ENCODE measurements around the gene LRRFIP1. TPM values are rescaled to one million over a fixed set of nuclear protein-coding genes. Genes with fewer than 3 reads are reported as not detected.

The LRRFIP1 gene
- total and polyA plus RNA-seq, 2 donors (not counting 3 experiments of a cell fraction or from before 2014, with no cell fraction given): 39.2 to 179 TPM

DNA sequence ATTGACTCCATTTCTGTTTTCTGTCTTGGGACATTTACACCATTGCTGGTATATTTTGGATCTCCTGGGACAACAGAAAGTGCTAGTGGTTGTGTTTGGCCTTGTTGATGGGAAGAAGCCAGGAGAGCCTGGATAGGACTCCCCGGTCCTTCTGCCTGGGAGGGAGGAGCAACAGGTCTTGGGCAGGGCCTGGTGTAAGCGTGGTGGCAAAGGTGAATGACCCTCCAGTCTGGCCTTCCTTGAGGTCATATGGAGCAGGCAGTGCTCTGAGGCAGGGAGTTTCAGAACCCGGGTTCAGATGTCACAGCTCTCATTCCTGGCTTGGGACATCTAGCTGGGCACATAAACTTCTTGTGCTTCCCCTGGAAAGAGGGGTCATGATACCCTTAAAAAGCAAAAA is 115.2 kb downstream of the LRRFIP1 start:
- dilution Hi-C loops (cut with MboI; ENCODE audit: extremely low pct_ligation_motif_present, low sequenced_read_pairs) (no loop called here), intact Hi-C loops (cut with micrococcal nuclease) (no loop called here)
- H3K36me3 ChIP-seq (ENCODE audit: control insufficient read depth in 2 of 2, extremely low read depth in 1 of 2, insufficient read depth in 2 of 2, low read length in 2 of 2): peaks cover 0 to 3% of the 10 kb centered on the region in 2 experiments
- CTCF ChIA-PET: interaction anchor here (0.9 to 6.6 kb wide), 10 partner anchors 10 to 171 kb away, joined by 3 to 207 read pairs (median 26); no protein-coding TSS in a partner anchor
- H3K4me2 ChIP-seq (ENCODE audit: insufficient read depth, low read length): no peak overlapping the region
- BruUV-seq (replicated peaks): no TSS peak
- peaks cover 21% of the 10 kb centered on the region for H3K4me1 ChIP-seq (ENCODE audit: control insufficient read depth, extremely low read depth, insufficient read depth, low read length)
- H3K9me1 ChIP-seq (replicated peaks; ENCODE audit: control insufficient read depth, extremely low read depth, insufficient read depth, low read length): no peaks in the 10 kb centered on the region
- H3K4me3 ChIP-seq (replicated peaks in 1 of 3; ENCODE audit: insufficient read depth in 1 of 3, low read depth in 1 of 3, low read length in 3 of 3): no peak overlapping the region
- TF ChIP-seq, protein P1, sequence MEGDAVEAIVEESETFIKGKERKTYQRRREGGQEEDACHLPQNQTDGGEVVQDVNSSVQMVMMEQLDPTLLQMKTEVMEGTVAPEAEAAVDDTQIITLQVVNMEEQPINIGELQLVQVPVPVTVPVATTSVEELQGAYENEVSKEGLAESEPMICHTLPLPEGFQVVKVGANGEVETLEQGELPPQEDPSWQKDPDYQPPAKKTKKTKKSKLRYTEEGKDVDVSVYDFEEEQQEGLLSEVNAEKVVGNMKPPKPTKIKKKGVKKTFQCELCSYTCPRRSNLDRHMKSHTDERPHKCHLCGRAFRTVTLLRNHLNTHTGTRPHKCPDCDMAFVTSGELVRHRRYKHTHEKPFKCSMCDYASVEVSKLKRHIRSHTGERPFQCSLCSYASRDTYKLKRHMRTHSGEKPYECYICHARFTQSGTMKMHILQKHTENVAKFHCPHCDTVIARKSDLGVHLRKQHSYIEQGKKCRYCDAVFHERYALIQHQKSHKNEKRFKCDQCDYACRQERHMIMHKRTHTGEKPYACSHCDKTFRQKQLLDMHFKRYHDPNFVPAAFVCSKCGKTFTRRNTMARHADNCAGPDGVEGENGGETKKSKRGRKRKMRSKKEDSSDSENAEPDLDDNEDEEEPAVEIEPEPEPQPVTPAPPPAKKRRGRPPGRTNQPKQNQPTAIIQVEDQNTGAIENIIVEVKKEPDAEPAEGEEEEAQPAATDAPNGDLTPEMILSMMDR (IDR thresholded peaks at IDR 0.05; ENCODE audit: extremely low read depth in 1 of 2, insufficient read depth in 1 of 2, low read depth in 1 of 2, low read length in 2 of 2): no peak
- TF ChIP-seq GATA2 (IDR thresholded peaks at IDR 0.05; ENCODE audit: insufficient read depth, insufficient read length, low read depth, low read length): no peak
- no peak overlapping the region for H3K9ac ChIP-seq (replicated peaks; ENCODE audit: extremely low read depth, insufficient read depth, low read length)
- H4K20me1 ChIP-seq (replicated peaks; ENCODE audit: control insufficient read depth, extremely low read depth, insufficient read depth, low read length): no peaks in the 10 kb centered on the region
- H3K9me3 ChIP-seq (replicated peaks; ENCODE audit: control insufficient read depth, insufficient read depth, low read length): no peaks in the 10 kb centered on the region
- H3K27me3 ChIP-seq (ENCODE audit: control insufficient read depth in 2 of 2, insufficient read depth in 2 of 2, low read length in 2 of 2): no peaks in the 10 kb centered on the region
- POLR2A ChIA-PET: no interaction called here
- H2AFZ ChIP-seq (ENCODE audit: low read depth, low read length): no peak overlapping the region
- FAIRE-seq (no peak), DNase-seq (ENCODE audit: low read depth, low spot score) (no peak)
- no peak overlapping the region for H3K27ac ChIP-seq (ENCODE audit: insufficient read depth, low read depth, low read length)
- H3K79me2 ChIP-seq (ENCODE audit: control insufficient read depth, insufficient read depth, low read length): peaks cover 64% of the 10 kb centered on the region

GRCh38 chr2:237743024-237743423 is 115.6 kb downstream of the LRRFIP1 start:
- no peaks in the 10 kb centered on the region for H4K20me1 ChIP-seq (replicated peaks; ENCODE audit: control insufficient read depth, extremely low read depth, insufficient read depth, low read length)

More at GRCh38 chr2:237743024-237743423, 115.6 kb downstream of the LRRFIP1 start:
- DNase-seq (ENCODE audit: low read depth, low spot score) (no peak), FAIRE-seq (no peak)
- intact Hi-C loops (cut with micrococcal nuclease): no loop called here
- Histone ChIP-seq H3K4me1 (ENCODE audit: control insufficient read depth, extremely low read depth, insufficient read depth, low read length) (peaks cover 21% of the 10 kb centered on the region), H3K9me1 (replicated peaks; ENCODE audit: control insufficient read depth, extremely low read depth, insufficient read depth, low read length) (no peaks in the 10 kb centered on the region), H3K36me3 (ENCODE audit: control insufficient read depth in 2 of 2, extremely low read depth in 1 of 2, insufficient read depth in 2 of 2, low read length in 2 of 2) (peaks cover 0 to 3% of the 10 kb centered on the region in 2 experiments), H2AFZ (ENCODE audit: low read depth, low read length) (no peak overlapping the region), H3K79me2 (ENCODE audit: control insufficient read depth, insufficient read depth, low read length) (peaks cover 61% of the 10 kb centered on the region), H3K9me3 (replicated peaks; ENCODE audit: control insufficient read depth, insufficient read depth, low read length) (no peaks in the 10 kb centered on the region), H3K9ac (replicated peaks; ENCODE audit: extremely low read depth, insufficient read depth, low read length) (no peak overlapping the region), H3K4me3 (replicated peaks in 1 of 3; ENCODE audit: insufficient read depth in 1 of 3, low read depth in 1 of 3, low read length in 3 of 3) (no peak overlapping the region), H3K4me2 (ENCODE audit: insufficient read depth, low read length) (no peak overlapping the region), H3K27ac (ENCODE audit: insufficient read depth, low read depth, low read length) (no peak overlapping the region), H3K27me3 (ENCODE audit: control insufficient read depth in 2 of 2, insufficient read depth in 2 of 2, low read length in 2 of 2) (no peaks in the 10 kb centered on the region)
- POLR2A ChIA-PET: no interaction called here
- TF ChIP-seq JUN (IDR thresholded peaks at IDR 0.05; ENCODE audit: borderline replicate concordance, insufficient read depth, insufficient read length, low read depth): no peak
- TF ChIP-seq MYC (IDR thresholded peaks at IDR 0.05; ENCODE audit: low read depth, low read length): no peak
- TF ChIP-seq EZH2 (IDR thresholded peaks at IDR 0.05; ENCODE audit: borderline replicate concordance, low read depth, low read length, severe bottlenecking): no peak
- TF ChIP-seq POLR2A (IDR thresholded peaks at IDR 0.05; ENCODE audit: low read depth, low read length): no peak
- TF ChIP-seq MAX (IDR thresholded peaks at IDR 0.05; ENCODE audit: insufficient read depth, insufficient read length): no peak
- TF ChIP-seq POLR2AphosphoS5 (IDR thresholded peaks at IDR 0.05; ENCODE audit: insufficient read depth, low read depth, low read length): no peak
- no peak for TF ChIP-seq FOS (IDR thresholded peaks at IDR 0.05; ENCODE audit: borderline replicate concordance, insufficient read depth, low read length)
- TF ChIP-seq, protein P1 (IDR thresholded peaks at IDR 0.05; ENCODE audit: extremely low read depth in 1 of 2, insufficient read depth in 1 of 2, low read depth in 1 of 2, low read length in 2 of 2): no peak
- no peak for TF ChIP-seq GATA2 (IDR thresholded peaks at IDR 0.05; ENCODE audit: insufficient read depth, insufficient read length, low read depth, low read length)
- CTCF ChIA-PET: interaction anchor here (0.9 to 6.6 kb wide), 13 partner anchors 10 to 230 kb away, joined by 3 to 207 read pairs (median 25); no protein-coding TSS in a partner anchor
- BruUV-seq (replicated peaks): no TSS peak
- dilution Hi-C loops (cut with MboI; ENCODE audit: extremely low pct_ligation_motif_present, low sequenced_read_pairs): no loop called here

Measured in endothelial cell of umbilical vein (primary cell).